Measurements from ENCODE around the gene LRIT3. TPM values are rescaled to one million over a fixed set of nuclear protein-coding genes. Genes with fewer than 3 reads are reported as not detected.

LRIT3 gene
- total RNA-seq, 4 donors from 2014 or later, result 0.19 to 0.37 (median 0.28) TPM

DNA sequence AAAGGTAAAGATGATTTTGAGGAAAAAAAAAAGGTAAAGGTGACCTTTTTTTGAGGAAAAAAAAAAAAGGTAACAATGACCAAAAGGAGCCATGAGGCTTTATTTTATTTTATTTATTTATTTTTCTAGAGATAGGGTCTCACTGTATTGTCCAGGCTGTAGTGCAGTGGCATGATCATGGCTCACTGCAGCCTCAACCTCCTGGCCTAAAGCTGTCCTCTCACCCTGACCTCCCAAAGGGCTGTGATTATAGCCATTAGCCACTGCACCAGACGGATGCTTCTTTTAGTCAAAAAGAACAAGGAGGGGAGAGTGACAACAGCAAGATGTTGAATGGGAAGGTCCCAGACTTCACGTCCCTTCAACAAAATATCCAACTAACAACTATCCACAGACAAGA lies 30.4 kb downstream of the LRIT3 start:
- DNase-seq (ENCODE audit: low spot score) (no peak), ATAC-seq (ENCODE audit: low FRiP score) (no peak)
- TF ChIP-seq, protein P1, sequence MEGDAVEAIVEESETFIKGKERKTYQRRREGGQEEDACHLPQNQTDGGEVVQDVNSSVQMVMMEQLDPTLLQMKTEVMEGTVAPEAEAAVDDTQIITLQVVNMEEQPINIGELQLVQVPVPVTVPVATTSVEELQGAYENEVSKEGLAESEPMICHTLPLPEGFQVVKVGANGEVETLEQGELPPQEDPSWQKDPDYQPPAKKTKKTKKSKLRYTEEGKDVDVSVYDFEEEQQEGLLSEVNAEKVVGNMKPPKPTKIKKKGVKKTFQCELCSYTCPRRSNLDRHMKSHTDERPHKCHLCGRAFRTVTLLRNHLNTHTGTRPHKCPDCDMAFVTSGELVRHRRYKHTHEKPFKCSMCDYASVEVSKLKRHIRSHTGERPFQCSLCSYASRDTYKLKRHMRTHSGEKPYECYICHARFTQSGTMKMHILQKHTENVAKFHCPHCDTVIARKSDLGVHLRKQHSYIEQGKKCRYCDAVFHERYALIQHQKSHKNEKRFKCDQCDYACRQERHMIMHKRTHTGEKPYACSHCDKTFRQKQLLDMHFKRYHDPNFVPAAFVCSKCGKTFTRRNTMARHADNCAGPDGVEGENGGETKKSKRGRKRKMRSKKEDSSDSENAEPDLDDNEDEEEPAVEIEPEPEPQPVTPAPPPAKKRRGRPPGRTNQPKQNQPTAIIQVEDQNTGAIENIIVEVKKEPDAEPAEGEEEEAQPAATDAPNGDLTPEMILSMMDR (IDR thresholded peaks at IDR 0.05), result no peak

DNA sequence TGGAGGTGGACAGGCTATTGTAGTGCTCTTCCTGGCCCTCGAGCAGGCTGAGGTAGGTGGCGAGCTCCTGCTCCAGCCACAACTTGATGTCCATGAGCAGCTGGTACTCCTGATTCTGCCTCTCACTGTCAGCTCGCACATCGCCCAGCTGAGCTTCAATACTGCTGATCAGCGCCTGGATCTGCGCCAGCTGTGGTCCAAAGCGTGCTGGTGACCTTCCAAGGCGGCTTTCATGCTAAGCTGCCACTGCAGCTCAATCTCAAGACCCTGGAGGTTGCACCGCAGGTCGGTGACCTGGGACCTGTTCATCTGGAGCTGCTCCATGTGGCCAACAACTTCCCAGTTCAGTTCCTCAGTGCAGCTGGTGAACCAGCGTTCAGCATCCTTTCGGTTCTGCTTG lies 31.2 kb downstream of the LRIT3 start:
- no peak for DNase-seq (ENCODE audit: low spot score)
- TF ChIP-seq, protein P1 (IDR thresholded peaks at IDR 0.05), result no peak
- no peak for ATAC-seq (ENCODE audit: low FRiP score)

DNA sequence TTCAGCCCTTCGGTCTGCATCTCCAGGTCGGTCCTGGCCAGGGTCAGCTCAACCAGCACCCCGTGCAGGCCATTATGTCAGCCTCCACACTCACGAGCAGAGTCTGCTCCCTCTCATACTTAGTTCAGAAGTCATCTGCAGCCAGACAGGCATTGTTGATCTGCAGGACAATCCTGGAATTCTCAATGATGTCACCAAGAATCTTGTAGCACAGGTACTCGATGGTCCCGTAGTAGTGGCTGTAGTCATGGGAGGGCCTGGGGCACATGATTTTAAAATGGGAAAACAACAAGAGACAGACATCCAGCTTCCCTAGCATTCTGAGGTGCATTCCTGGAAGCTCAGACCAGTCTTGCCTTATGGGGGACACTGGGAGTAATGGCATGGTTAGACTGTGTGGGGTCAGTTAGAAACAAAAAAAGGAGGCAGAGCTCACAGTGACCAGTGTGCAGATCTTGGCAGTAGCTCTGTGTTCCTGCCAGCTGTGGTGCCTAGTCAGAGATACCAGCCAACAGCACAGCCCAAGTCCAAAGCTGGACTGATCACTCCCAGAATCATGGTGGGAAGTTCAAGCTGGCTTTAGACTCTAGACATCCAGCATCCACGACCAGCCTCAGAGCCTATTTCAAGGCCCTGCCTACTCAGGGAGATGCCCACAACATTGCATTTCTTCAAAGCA lies 31.9 kb downstream of the LRIT3 start:
- no peak for ATAC-seq (ENCODE audit: low FRiP score)
- no peak for DNase-seq (ENCODE audit: low spot score)
- TF ChIP-seq, protein P1 (IDR thresholded peaks at IDR 0.05), result no peak

DNA sequence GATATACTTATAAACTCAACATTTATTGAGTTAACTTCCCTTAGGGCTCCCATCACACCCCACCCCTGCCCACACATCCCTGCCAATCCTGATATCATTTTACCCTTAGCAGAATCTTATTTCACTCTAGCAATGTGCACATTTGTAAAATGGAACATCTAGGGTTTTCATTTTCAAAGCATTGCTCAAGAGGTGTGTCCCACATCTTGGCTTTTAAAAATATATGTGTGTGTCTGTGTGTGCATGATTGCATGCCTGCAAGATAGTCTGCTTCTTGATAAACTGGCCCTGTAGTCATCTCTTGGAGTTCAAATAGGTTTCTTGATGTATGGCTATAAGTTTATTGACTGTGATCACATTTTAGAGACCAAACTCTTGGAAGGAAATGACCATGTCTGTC lies 38.4 kb downstream of the LRIT3 start:
- no peak for ATAC-seq (ENCODE audit: low FRiP score)
- TF ChIP-seq, protein P1 (IDR thresholded peaks at IDR 0.05), result no peak
- no peak for DNase-seq (ENCODE audit: low spot score)

DNA sequence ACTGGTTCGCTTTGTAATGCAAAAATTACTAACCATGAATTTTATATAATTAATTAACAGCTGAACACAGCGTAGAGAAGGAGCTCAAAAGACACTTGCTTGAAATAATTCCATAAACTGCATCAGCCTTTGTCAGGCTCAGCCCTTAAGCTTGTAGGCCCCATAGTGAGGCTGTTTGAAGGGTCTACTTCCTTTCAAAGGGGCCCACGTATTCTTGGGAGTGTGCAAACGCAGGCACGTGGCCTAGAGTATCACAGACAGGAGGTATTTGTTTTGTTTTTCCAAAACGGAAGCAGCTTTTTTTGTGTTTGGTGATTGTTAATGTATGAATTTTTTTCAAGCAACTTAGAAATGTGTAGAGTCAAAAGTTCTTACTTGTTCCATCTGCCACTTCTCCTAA lies 39.2 kb downstream of the LRIT3 start:
- ATAC-seq (ENCODE audit: low FRiP score) (no peak), DNase-seq (ENCODE audit: low spot score) (no peak)
- TF ChIP-seq, protein P1 (IDR thresholded peaks at IDR 0.05), result no peak

DNA sequence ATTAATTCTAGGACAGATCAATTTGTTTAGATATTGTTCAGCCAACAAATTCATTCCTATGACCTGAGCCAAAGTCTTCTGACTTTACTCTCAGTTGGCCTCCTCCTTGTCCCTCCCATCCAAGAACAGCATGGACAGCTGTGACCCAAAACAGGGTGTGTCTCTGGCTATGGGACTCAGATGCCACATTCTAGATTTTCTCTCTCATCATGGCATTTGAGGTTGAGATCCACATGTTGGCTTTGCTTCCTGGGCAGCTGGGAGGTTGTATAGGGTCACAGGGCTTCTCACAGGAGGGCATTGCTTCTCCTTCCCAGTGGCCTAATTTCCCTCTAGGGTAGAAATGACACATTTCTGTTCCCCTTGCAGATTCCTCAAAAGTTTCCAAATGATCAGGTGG lies 42.2 kb downstream of the LRIT3 start:
- TF ChIP-seq, protein P1 (IDR thresholded peaks at IDR 0.05), result no peak
- ATAC-seq (ENCODE audit: low FRiP score) (no peak), DNase-seq (ENCODE audit: low spot score) (no peak)

DNA sequence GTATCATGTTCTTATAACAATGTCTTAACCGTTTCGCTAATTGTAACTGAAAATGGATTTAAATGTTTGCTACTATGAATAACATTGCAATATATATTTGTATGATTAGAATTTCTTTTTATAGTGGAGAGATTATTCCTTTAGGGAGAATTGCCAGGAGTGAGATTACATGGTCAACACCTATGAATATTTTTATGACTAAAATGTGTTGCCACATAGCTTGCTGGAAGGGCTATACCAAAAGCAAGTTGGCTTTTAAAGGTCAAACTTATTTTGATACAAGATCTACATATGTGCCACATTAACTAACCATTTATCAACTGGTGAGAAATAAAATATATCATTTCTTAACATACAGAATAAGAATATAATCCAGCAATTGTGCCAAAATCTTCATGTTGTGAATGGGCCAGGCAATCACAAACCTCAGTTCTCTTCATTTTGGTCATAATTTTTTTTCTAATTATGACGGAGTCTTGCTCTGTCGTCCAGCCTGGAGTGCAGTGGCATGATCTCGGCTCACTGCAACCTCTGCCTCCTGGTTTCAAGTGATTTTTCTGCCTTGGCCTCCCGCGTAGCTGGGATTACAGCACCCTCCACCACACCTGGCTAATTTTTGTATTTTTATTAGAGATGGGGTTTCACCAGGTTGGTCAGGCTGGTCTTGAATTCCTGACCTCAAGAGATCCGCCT lies 54.8 kb downstream of the LRIT3 start:
- TF ChIP-seq, protein P1 (IDR thresholded peaks at IDR 0.05), result no peak
- ATAC-seq (ENCODE audit: low FRiP score), result no peak
- DNase-seq (ENCODE audit: low spot score), result no peak
